HEK293 (cell line): ENCODE data around the gene GORAB.

Experiments used
- CTCF ChIA-PET: fragments of 350-600 bp; formaldehyde crosslinking; extraction: SDS; loops from one replicate; lab custom pipeline; 2021; ENCODE audit warnings: antibody characterized with exemption; lab: Yijun Ruan, JAX
- POLR2A ChIA-PET: fragments of 300-600 bp; formaldehyde crosslinking; extraction: SDS; loops from one replicate; lab custom pipeline; 2020; ENCODE audit warnings: antibody characterized with exemption, inconsistent platforms; lab: Yijun Ruan, JAX
- H3K27ac ChIP-seq: fragments of 200-500 bp; sonication (Bioruptor generic); 2 replicates; pipeline ENCODE4 v1.5.1; 2014; ENCODE audit warnings: low read depth, low read length, control low read depth, inconsistent platforms; ENCODE audit errors: extremely low read depth
- H3K36me3 ChIP-seq, 2 experiments: fragments of 200-500 bp in 1 of 2; sonication (Bioruptor generic) in 1 of 2; 1 replicate in 1 of 2; 2 replicates in 1 of 2; pipeline ENCODE4 v1.5.1; 2014 to 2017; ENCODE audit warnings: inconsistent platforms in 2 of 2, low read length in 2 of 2; ENCODE audit not compliant: control insufficient read depth in 2 of 2, insufficient read depth in 1 of 2
- H3K4me1 ChIP-seq: fragments of 200-500 bp; sonication (Bioruptor generic); 2 replicates; pipeline ENCODE4 v1.5.1; 2014; ENCODE audit warnings: mild to moderate bottlenecking, low read length, inconsistent platforms; ENCODE audit not compliant: control insufficient read depth, insufficient read depth
- H3K4me3 ChIP-seq: 2 replicates; pipeline ENCODE4 v1.5.1; 2011; ENCODE audit warnings: low read depth, mild to moderate bottlenecking, control low read depth, low read length, moderate library complexity
- H3K9me3 ChIP-seq: fragments of 200-500 bp; sonication (Bioruptor generic); 2 replicates; pipeline ENCODE4 v1.5.1; 2014; ENCODE audit warnings: low read depth, low read length, inconsistent platforms; ENCODE audit not compliant: control insufficient read depth, insufficient read depth
- HOXC10 ChIP-seq: sonication (generic); formaldehyde crosslinking; IDR thresholded peaks from 2 replicates; pipeline ENCODE4 v1.8.1; 2023; ENCODE audit warnings: mild to moderate bottlenecking, missing genetic modification reagents
- KLF16 ChIP-seq: fragments of 450-650 bp; formaldehyde crosslinking; IDR thresholded peaks from 2 replicates; pipeline ENCODE4 v1.5.1; 2017; ENCODE audit warnings: missing biosample characterization, missing genetic modification characterization
- SCRT1 ChIP-seq: fragments of 450-650 bp; formaldehyde crosslinking; IDR thresholded peaks from 2 replicates; pipeline ENCODE4 v1.5.1; 2016; ENCODE audit warnings: missing biosample characterization, missing genetic modification characterization, borderline replicate concordance
- SCRT2 ChIP-seq: fragments of 450-650 bp; formaldehyde crosslinking; IDR thresholded peaks from 2 replicates; pipeline ENCODE4 v1.5.1; 2016; ENCODE audit warnings: missing biosample characterization, missing genetic modification characterization
- SETDB1 ChIP-seq: IDR thresholded peaks from one replicate; pipeline ENCODE4 v1.6.1; 2017; ENCODE audit warnings: mild to moderate bottlenecking, low read length, moderate library complexity, mixed read lengths; ENCODE audit not compliant: insufficient read length
- SP7 ChIP-seq: fragments of 450-650 bp; formaldehyde crosslinking; IDR thresholded peaks from 2 replicates; pipeline ENCODE4 v1.5.1; 2016; ENCODE audit warnings: missing biosample characterization, missing genetic modification characterization
- ZNF157 ChIP-seq: fragments of 450-650 bp; formaldehyde crosslinking; IDR thresholded peaks from 2 replicates; pipeline ENCODE4 v1.5.1; 2016; ENCODE audit warnings: missing biosample characterization, missing genetic modification characterization
- ZNF362 ChIP-seq: fragments of 450-650 bp; formaldehyde crosslinking; IDR thresholded peaks from 2 replicates; pipeline ENCODE4 v1.5.1; 2016; ENCODE audit warnings: missing biosample characterization, missing genetic modification characterization
- ZNF404 ChIP-seq: fragments of 450-650 bp; formaldehyde crosslinking; IDR thresholded peaks from 2 replicates; pipeline ENCODE4 v1.5.1; 2017; ENCODE audit warnings: missing biosample characterization, missing genetic modification characterization
- ZNF501 ChIP-seq: fragments of 450-650 bp; formaldehyde crosslinking; IDR thresholded peaks from 2 replicates; pipeline ENCODE4 v1.5.1; 2016; ENCODE audit warnings: missing biosample characterization, missing genetic modification characterization
- ZNF555 ChIP-seq: fragments of 450-650 bp; formaldehyde crosslinking; conservative IDR thresholded peaks from 2 replicates; pipeline ENCODE4 v1.5.1; 2017; ENCODE audit warnings: missing biosample characterization, mild to moderate bottlenecking, missing genetic modification characterization, inconsistent platforms
- ZNF660 ChIP-seq: fragments of 450-650 bp; IDR thresholded peaks from 2 replicates; pipeline ENCODE4 v1.5.1; 2018; ENCODE audit warnings: missing biosample characterization, mild to moderate bottlenecking, missing genetic modification characterization
- ZNF776 ChIP-seq: fragments of 450-650 bp; formaldehyde crosslinking; IDR thresholded peaks from 2 replicates; pipeline ENCODE4 v1.5.0; 2017; ENCODE audit warnings: missing biosample characterization, missing genetic modification characterization, borderline replicate concordance
- ZSCAN23 ChIP-seq: fragments of 450-650 bp; formaldehyde crosslinking; IDR thresholded peaks from 2 replicates; pipeline ENCODE4 v1.5.1; 2016; ENCODE audit warnings: missing biosample characterization, missing genetic modification characterization
- TF ChIP-seq, protein P1 (sequence below): fragments of 450-650 bp; formaldehyde crosslinking; IDR thresholded peaks from 2 replicates; pipeline ENCODE4 v1.5.1; 2016; ENCODE audit warnings: missing biosample characterization, missing genetic modification characterization
- TF ChIP-seq, protein P2 (sequence below): fragments of 450-650 bp; formaldehyde crosslinking; IDR thresholded peaks from 2 replicates; pipeline ENCODE4 v1.5.1; 2016; ENCODE audit warnings: missing biosample characterization, missing genetic modification characterization, low read depth
- TF ChIP-seq, protein P3 (sequence below): fragments of 450-650 bp; formaldehyde crosslinking; IDR thresholded peaks from 2 replicates; pipeline ENCODE4 v1.5.1; 2016; ENCODE audit warnings: missing biosample characterization, missing genetic modification characterization, low read depth
- TF ChIP-seq, protein P4 (sequence below): fragments of 450-650 bp; formaldehyde crosslinking; IDR thresholded peaks from 2 replicates; pipeline ENCODE4 v1.5.1; 2016; ENCODE audit warnings: missing biosample characterization, missing genetic modification characterization
- TF ChIP-seq, protein P5 (sequence below): fragments of 450-650 bp; formaldehyde crosslinking; IDR thresholded peaks from 2 replicates; pipeline ENCODE4; 2016; ENCODE audit warnings: missing biosample characterization, missing genetic modification characterization

GORAB gene

GRCh38 chr1:170594066-170594626, 62.2 kb downstream of the GORAB start:
- Histone ChIP-seq H3K9me3 (no peaks in the 10 kb centered on the region), H3K27ac (no peak overlapping the region), H3K4me3 (no peak overlapping the region), H3K4me1 (peaks cover 16% of the 10 kb centered on the region), H3K36me3 (no peaks in the 10 kb centered on the region)
- CTCF ChIA-PET = interaction anchor here (0.5 to 0.8 kb wide), 2 partner anchors 24 to 1538 kb away, joined by 3 to 4 read pairs; no protein-coding TSS in a partner anchor
- POLR2A ChIA-PET = no interaction called here
- no peak for TF ChIP-seq ZNF362 (tag by site-specific recombination)
- TF ChIP-seq ZSCAN23 (tag by site-specific recombination) = no peak

DNA sequence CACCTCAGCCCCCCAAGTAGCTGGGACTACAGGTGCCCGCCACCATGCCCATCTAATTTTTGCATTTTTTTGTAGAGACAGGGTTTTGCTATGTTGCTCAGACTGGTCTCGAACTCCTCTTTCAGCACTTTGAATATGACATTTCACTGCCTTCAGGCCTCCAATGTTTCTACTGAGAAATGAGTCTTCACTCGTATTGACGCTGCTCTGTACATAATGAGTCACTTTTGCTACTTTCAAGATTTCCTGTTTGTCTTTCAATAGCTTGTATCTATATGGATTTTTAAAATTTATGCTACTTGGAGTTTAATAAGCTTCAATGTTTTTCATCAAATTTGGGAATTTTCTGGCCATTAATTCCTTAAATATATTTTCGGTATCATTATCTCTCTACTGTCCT, 64.7 kb downstream of the GORAB start:
- Histone ChIP-seq H3K9me3 (no peaks in the 10 kb centered on the region), H3K4me3 (no peak overlapping the region), H3K36me3 (no peaks in the 10 kb centered on the region), H3K27ac (no peak overlapping the region), H3K4me1 (peaks cover 13% of the 10 kb centered on the region)
- TF ChIP-seq, protein P1, sequence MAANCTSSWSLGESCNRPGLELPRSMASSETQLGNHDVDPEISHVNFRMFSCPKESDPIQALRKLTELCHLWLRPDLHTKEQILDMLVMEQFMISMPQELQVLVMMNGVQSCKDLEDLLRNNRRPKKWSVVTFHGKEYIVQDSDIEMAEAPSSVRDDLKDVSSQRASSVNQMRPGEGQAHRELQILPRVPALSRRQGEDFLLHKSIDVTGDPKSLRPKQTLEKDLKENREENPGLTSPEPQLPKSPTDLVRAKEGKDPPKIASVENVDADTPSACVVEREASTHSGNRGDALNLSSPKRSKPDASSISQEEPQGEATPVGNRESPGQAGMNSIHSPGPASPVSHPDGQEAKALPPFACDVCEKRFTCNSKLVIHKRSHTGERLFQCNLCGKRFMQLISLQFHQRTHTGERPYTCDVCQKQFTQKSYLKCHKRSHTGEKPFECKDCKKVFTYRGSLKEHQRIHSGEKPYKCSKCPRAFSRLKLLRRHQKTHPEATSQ = no peak
- peak; percentile 81 for TF ChIP-seq SETDB1
- ChIA-PET CTCF (no interaction called here), POLR2A (no interaction called here)

GRCh38 chr1:170598618-170599017, 66.7 kb downstream of the GORAB start:
- POLR2A ChIA-PET = no interaction called here
- Histone ChIP-seq H3K9me3 (no peaks in the 10 kb centered on the region), H3K36me3 (no peaks in the 10 kb centered on the region), H3K4me1 (no peaks in the 10 kb centered on the region), H3K4me3 (no peak overlapping the region), H3K27ac (no peak overlapping the region)
- CTCF ChIA-PET = interaction anchor here (0.7 kb wide), 1 partner anchor 167 kb away, joined by 3 read pairs; no protein-coding TSS in a partner anchor
- TF ChIP-seq, protein P2, sequence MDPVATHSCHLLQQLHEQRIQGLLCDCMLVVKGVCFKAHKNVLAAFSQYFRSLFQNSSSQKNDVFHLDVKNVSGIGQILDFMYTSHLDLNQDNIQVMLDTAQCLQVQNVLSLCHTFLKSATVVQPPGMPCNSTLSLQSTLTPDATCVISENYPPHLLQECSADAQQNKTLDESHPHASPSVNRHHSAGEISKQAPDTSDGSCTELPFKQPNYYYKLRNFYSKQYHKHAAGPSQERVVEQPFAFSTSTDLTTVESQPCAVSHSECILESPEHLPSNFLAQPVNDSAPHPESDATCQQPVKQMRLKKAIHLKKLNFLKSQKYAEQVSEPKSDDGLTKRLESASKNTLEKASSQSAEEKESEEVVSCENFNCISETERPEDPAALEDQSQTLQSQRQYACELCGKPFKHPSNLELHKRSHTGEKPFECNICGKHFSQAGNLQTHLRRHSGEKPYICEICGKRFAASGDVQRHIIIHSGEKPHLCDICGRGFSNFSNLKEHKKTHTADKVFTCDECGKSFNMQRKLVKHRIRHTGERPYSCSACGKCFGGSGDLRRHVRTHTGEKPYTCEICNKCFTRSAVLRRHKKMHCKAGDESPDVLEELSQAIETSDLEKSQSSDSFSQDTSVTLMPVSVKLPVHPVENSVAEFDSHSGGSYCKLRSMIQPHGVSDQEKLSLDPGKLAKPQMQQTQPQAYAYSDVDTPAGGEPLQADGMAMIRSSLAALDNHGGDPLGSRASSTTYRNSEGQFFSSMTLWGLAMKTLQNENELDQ = no peak
- TF ChIP-seq ZNF660 (tag by site-specific recombination) (no peak), ZNF157 (tag by site-specific recombination) (no peak), ZNF501 (tag by site-specific recombination) (no peak)
- TF ChIP-seq, protein P3, sequence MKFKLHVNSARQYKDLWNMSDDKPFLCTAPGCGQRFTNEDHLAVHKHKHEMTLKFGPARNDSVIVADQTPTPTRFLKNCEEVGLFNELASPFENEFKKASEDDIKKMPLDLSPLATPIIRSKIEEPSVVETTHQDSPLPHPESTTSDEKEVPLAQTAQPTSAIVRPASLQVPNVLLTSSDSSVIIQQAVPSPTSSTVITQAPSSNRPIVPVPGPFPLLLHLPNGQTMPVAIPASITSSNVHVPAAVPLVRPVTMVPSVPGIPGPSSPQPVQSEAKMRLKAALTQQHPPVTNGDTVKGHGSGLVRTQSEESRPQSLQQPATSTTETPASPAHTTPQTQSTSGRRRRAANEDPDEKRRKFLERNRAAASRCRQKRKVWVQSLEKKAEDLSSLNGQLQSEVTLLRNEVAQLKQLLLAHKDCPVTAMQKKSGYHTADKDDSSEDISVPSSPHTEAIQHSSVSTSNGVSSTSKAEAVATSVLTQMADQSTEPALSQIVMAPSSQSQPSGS = peak; percentile 62; the same call in 1 of the 2 replicates
- TF ChIP-seq, all 188 proteins: peak for 1

- POLR2A ChIA-PET = no interaction called here
- TF ChIP-seq SCRT1 (tag by site-specific recombination) (no peak), ZNF776 (tag by site-specific recombination) (no peak), SP7 (tag by site-specific recombination) (no peak), ZNF404 (tag by site-specific recombination) (no peak), KLF16 (tag by site-specific recombination) (no peak), HOXC10 (CRISPR knock-in tag) (no peak), ZNF555 (tag by site-specific recombination) (no peak), SCRT2 (tag by site-specific recombination) (no peak)
- TF ChIP-seq, protein P4, sequence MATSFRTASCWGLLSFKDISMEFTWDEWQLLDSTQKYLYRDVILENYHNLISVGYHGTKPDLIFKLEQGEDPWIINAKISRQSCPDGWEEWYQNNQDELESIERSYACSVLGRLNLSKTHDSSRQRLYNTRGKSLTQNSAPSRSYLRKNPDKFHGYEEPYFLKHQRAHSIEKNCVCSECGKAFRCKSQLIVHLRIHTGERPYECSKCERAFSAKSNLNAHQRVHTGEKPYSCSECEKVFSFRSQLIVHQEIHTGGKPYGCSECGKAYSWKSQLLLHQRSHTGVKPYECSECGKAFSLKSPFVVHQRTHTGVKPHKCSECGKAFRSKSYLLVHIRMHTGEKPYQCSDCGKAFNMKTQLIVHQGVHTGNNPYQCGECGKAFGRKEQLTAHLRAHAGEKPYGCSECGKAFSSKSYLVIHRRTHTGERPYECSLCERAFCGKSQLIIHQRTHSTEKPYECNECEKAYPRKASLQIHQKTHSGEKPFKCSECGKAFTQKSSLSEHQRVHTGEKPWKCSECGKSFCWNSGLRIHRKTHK = no peak
- TF ChIP-seq, protein P5, sequence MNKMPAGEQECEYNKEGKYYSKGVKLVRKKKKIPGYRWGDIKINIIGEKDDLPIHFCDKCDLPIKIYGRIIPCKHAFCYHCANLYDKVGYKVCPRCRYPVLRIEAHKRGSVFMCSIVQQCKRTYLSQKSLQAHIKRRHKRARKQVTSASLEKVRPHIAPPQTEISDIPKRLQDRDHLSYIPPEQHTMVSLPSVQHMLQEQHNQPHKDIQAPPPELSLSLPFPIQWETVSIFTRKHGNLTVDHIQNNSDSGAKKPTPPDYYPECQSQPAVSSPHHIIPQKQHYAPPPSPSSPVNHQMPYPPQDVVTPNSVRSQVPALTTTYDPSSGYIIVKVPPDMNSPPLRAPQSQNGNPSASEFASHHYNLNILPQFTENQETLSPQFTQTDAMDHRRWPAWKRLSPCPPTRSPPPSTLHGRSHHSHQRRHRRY = no peak
These were observed 67.1 kb downstream of the GORAB start for GRCh38 chr1:170599033-170599432.

More at GRCh38 chr1:170599033-170599432, 67.1 kb downstream of the GORAB start:
- Histone ChIP-seq H3K9me3 (no peaks in the 10 kb centered on the region), H3K36me3 (no peaks in the 10 kb centered on the region), H3K27ac (no peak overlapping the region), H3K4me3 (no peak overlapping the region), H3K4me1 (no peaks in the 10 kb centered on the region)
- CTCF ChIA-PET = interaction anchor here (0.6 kb wide), 3 partner anchors 29 to 466 kb away, joined by 3 to 7 read pairs (median 4); no protein-coding TSS in a partner anchor
